KMS-11 (cell line): Measurements from ENCODE around the gene ABCC11.

Experiments
- H2AFZ ChIP-seq: fragments of 200-600 bp; sonication (generic); 2 replicates; pipeline ENCODE4 v1.6.1; 2016; ENCODE audit warnings: antibody characterized with exemption, mixed run types, low read depth
- H3K27ac ChIP-seq: fragments of 200-600 bp; sonication (generic); 2 replicates; pipeline ENCODE4 v1.6.1; 2016; ENCODE audit warnings: mild to moderate bottlenecking, mixed run types
- H3K27me3 ChIP-seq: fragments of 200-600 bp; sonication (generic); 2 replicates; pipeline ENCODE4 v1.6.1; 2017; ENCODE audit warnings: mild to moderate bottlenecking, low read depth, mixed run types, moderate library complexity; ENCODE audit not compliant: insufficient read depth
- H3K36me3 ChIP-seq: fragments of 200-600 bp; sonication (generic); 2 replicates; pipeline ENCODE4 v1.6.1; 2017; ENCODE audit warnings: mild to moderate bottlenecking, mixed run types; ENCODE audit not compliant: insufficient read depth
- H3K4me1 ChIP-seq: fragments of 200-600 bp; sonication (generic); 2 replicates; pipeline ENCODE4 v1.6.1; 2016; ENCODE audit warnings: mild to moderate bottlenecking, low read depth, mixed run types; ENCODE audit not compliant: poor library complexity, severe bottlenecking
- H3K4me2 ChIP-seq: fragments of 200-600 bp; sonication (generic); 2 replicates; pipeline ENCODE4 v1.7.0; 2016; ENCODE audit warnings: mild to moderate bottlenecking, mixed run types
- H3K4me3 ChIP-seq: fragments of 200-600 bp; sonication (generic); IDR thresholded peaks from 2 replicates; pipeline ENCODE4 v1.6.1; 2017; ENCODE audit warnings: low read depth, low read length, mixed read lengths; ENCODE audit not compliant: insufficient read depth
- H3K79me2 ChIP-seq: fragments of 200-600 bp; sonication (generic); 2 replicates; pipeline ENCODE4 v1.6.1; 2016; ENCODE audit warnings: low read depth, mixed run types; ENCODE audit not compliant: insufficient read depth
- H3K9ac ChIP-seq: fragments of 200-600 bp; sonication (generic); 2 replicates; pipeline ENCODE4 v1.6.1; 2016; ENCODE audit warnings: mild to moderate bottlenecking, mixed run types
- H4K20me1 ChIP-seq: fragments of 200-600 bp; sonication (generic); 2 replicates; pipeline ENCODE4 v1.6.1; 2016; ENCODE audit warnings: mild to moderate bottlenecking, mixed run types; ENCODE audit not compliant: insufficient read depth
- CTCF ChIP-seq: fragments of 200-600 bp; sonication (generic); conservative IDR thresholded peaks from 2 replicates; pipeline ENCODE4 v1.6.1; 2017; ENCODE audit warnings: low read depth, mild to moderate bottlenecking, antibody characterized with exemption, low read length, moderate library complexity, mixed read lengths

The ABCC11 gene

GRCh38 chr16:48193846-48194245, 53.5 kb downstream of the ABCC11 start:
- no peak for TF ChIP-seq CTCF
- Histone ChIP-seq H3K36me3 (no peaks in the 10 kb centered on the region), H3K4me3 (no peak overlapping the region), H3K4me2 (no peak overlapping the region), H3K4me1 (no peaks in the 10 kb centered on the region), H4K20me1 (no peaks in the 10 kb centered on the region), H3K27me3 (no peaks in the 10 kb centered on the region), H2AFZ (no peak overlapping the region), H3K79me2 (no peaks in the 10 kb centered on the region), H3K9ac (no peak overlapping the region), H3K27ac (no peak overlapping the region)

- H3K36me3 ChIP-seq = no peaks in the 10 kb centered on the region
Measured at GRCh38 chr16:48188449-48189102, 58.8 kb downstream of the ABCC11 start.

GRCh38 chr16:48187779-48188178, 59.6 kb downstream of the ABCC11 start:
- no peak overlapping the region for H3K4me2 ChIP-seq
- H3K27me3 ChIP-seq = no peaks in the 10 kb centered on the region

More at GRCh38 chr16:48188449-48189102, 58.8 kb downstream of the ABCC11 start:
- Histone ChIP-seq H3K4me3 (no peak overlapping the region), H3K27me3 (no peaks in the 10 kb centered on the region), H3K4me1 (no peaks in the 10 kb centered on the region), H3K4me2 (no peak overlapping the region), H3K79me2 (no peaks in the 10 kb centered on the region), H4K20me1 (no peaks in the 10 kb centered on the region), H2AFZ (no peak overlapping the region), H3K27ac (no peak overlapping the region), H3K9ac (no peak overlapping the region)
- no peak for TF ChIP-seq CTCF

GRCh38 chr16:48184681-48185080, 62.7 kb downstream of the ABCC11 start:
- no peak overlapping the region for H3K27ac ChIP-seq

More at GRCh38 chr16:48187779-48188178, 59.6 kb downstream of the ABCC11 start:
- Histone ChIP-seq H3K4me1 (no peaks in the 10 kb centered on the region), H3K27ac (no peak overlapping the region), H4K20me1 (no peaks in the 10 kb centered on the region), H3K4me3 (no peak overlapping the region), H3K36me3 (no peaks in the 10 kb centered on the region), H3K79me2 (no peaks in the 10 kb centered on the region), H2AFZ (no peak overlapping the region), H3K9ac (no peak overlapping the region)
- no peak for TF ChIP-seq CTCF

More at GRCh38 chr16:48184681-48185080, 62.7 kb downstream of the ABCC11 start:
- TF ChIP-seq CTCF = no peak
- no peak overlapping the region for H2AFZ ChIP-seq
- H3K36me3 ChIP-seq = no peaks in the 10 kb centered on the region
- H4K20me1 ChIP-seq = no peaks in the 10 kb centered on the region
- no peaks in the 10 kb centered on the region for H3K79me2 ChIP-seq
- H3K4me1 ChIP-seq = no peaks in the 10 kb centered on the region
- no peak overlapping the region for H3K4me3 ChIP-seq
- no peak overlapping the region for H3K9ac ChIP-seq
- no peak overlapping the region for H3K4me2 ChIP-seq
- H3K27me3 ChIP-seq = no peaks in the 10 kb centered on the region
